Sciatic nerve (tissue), 2 donors: ENCODE data around the gene NES. TPM values are rescaled to one million over a fixed set of nuclear protein-coding genes. Genes with fewer than 3 reads are reported as not detected.

Experiments
- ATAC-seq: fragments of 200-7000 bp; cut with Tn5 transposase; one replicate; pipeline ENCODE4 v1.9.1; 2020; ENCODE audit warnings: mild to moderate bottlenecking, moderate library complexity
- DNase-seq: peaks from one replicate; pipeline ENCODE4 v3.0.0-alpha.2; 2020; ENCODE audit warnings: low spot score
- intact Hi-C: fragments of 100-400 bp; cut with DNase I; formaldehyde crosslinking; loops from one replicate; pipeline ENCODE4 v1.14.2; 2022
- total RNA-seq: library from RNA; stranded (reverse); fragmentation: NEBNext Ultra II Directional; extraction: Animal tissue kit (Norgen Biotek cat#: 25700); gene quantifications from one replicate; pipeline ENCODE4 v1.2.1, GENCODE V29; 2021
- donor health status: DM: no; HTN: no; CAD: no.
- donor health status: DM: no; HTN: no; CAD: no.

Gene NES
- total RNA-seq, 1 donor from 2014 or later: 126 TPM

DNA sequence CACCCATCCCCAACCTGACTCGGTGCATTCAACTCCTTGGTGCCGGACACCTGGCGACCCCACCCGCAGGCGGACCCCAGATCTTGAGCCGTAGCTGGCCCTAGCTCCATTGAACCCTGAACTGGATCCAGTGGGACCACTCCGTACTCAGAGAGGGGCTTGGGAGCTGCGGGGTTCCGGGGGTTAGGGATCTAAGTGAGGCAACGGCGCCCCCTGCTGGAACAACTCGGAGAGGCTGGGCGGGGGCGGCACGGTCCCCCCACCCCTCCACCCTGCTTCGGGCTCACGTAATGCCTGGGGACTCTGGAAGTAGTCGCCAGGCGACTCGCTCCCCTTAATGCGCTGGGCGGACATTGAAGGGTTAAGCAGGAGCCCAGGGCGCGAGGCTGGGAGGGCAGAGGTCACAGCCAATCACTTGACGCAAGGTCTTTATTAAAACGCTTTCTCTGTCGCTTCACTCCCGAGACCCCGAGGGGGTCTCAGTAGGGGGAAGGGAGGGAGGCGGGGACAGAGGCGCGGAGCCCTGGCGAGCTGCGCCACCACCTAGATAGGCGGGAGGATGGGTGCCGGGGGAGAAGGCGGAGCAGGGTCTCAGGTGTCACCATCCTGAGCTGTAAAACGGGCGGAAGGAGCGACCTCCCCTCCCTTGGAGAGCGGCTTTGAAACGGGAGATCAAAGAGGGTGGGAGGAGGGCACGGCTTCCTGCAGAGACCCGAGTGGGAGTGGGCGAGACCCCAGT, 28.9 kb upstream of the NES start:
- peak; percentile 86 for DNase-seq
- intact Hi-C loops: no loop called here
- peak; percentile 76 for ATAC-seq

DNA sequence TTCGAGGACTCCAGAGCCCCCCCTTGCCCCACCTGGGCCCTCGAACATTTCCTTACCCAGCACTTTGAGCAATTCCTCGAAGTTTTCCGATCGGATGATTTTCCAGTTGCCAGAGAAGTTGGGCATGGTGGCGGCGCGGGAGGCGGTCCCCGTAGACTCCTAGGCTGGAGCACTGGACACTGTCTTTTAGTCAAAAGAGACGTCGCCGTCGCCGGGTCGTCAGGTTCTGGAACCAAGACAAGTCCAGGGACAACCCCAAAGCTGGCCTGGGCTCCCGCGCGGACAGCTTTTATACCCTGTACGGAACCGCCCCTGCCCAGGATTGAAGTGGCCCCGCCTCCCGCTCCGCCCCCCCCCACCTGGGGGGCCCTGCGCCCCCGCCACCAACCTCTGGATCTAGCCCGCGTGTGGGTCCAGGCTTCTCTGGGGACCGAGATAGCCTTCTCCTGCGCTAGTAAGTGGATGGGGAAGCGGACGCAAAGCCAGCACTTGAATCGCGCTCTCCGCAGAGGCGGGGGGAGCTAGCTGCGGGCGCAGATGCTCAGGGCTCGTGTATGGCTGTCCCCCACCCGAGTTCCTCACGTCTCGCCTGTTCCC, 28.2 kb upstream of the NES start, which contains the start of gene CRABP2:
TSS of gene CRABP2 (minus strand) at position 263 of the 597 bp plus-strand sequence. CDS start at position 126, 137 bp downstream.
- peak; percentile 77 for DNase-seq
- intact Hi-C loops: no loop called here
- ATAC-seq: peak; percentile 11

DNA sequence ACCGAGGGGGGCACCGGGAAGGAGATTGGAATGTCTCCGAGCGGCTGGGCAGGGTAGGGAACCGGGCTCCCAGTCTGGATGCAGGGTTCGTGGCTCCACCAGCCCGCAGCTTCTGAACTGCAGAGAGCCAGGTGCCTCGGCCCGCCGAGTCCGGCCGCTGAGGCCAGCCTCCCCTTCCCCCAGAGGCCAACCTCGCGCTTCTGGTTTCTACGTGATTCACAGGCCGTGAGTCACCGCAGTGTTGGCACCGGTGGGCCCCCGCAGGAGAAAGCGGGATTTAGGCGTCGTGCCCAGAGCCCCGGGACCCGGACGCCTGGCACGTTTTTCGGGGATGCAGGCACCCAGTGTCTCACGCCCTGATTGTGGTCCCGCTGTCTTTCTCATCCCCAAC, 27.7 kb upstream of the NES start:
- intact Hi-C loops: no loop called here
- ATAC-seq (peak; percentile 13), DNase-seq (peak; percentile 80)

DNA sequence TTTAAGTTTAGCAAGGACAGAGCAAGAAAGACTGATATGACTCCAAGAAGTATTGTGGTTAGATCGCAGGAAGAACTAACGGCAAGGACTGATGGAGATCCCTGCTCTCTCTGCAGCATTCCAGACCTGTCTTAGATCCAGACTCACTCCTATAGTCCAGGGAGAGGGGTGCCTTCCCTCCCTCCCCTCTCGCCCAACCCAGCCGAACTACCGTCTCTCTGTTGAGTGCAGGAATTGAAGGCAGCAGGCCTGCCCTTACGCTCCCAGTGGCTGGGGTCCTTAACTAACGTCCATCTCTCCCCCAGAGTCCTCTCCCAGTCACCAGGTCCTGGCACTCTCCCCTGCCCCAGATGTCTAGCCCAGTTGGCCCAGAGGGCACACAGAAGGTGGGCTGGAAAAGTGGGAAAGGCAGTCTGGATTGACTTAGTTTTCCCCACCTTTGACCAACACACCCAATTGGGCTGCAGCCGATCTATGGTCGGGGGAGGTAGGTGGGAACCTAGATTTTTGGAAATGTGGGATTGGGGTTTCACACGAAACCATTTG, 27.0 kb upstream of the NES start:
- intact Hi-C loops: no loop called here
- ATAC-seq (no peak), DNase-seq (no peak)

DNA sequence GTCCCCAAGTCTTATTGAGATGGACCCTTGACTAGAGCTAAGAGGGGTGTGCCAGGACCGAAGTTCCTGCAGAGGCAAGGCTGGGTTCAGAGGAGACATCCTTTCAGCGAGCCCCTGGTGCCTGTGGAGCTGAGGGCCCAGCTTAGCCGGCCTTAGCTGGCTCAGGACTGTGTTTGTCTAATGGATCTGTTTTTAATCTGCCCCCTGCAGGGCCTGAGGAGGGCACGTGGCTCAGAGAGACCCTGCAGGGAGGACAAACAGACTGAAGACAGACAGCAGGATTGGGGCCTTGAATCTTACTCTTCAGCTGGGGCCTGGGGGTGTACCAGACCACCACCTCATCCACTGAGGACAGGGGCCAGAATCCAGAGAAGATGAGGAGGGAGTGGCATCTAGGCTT, 26.5 kb upstream of the NES start:
- intact Hi-C loops: no loop called here
- DNase-seq: no peak
- ATAC-seq: no peak

DNA sequence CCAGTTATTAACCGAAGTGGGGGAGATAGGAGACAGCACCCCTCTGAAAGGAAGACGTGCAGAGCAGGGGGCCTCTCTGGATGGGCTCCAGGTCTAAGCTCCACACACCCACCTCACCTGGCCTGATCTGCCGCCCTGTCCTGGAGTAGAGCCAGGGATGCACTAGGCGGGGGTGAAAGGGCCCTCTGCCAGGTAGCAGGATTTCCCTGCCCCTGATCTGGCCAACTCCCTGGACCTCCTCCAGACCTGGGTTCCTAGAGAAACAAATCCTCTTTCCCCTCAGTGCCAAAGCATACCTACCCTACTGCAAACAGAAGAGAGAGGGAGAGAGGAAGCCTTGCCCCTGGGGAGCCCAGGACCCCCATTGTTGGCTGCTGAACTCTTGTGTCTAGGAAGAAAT, 26.1 kb upstream of the NES start:
- no peak for ATAC-seq
- intact Hi-C loops: no loop called here
- no peak for DNase-seq

DNA sequence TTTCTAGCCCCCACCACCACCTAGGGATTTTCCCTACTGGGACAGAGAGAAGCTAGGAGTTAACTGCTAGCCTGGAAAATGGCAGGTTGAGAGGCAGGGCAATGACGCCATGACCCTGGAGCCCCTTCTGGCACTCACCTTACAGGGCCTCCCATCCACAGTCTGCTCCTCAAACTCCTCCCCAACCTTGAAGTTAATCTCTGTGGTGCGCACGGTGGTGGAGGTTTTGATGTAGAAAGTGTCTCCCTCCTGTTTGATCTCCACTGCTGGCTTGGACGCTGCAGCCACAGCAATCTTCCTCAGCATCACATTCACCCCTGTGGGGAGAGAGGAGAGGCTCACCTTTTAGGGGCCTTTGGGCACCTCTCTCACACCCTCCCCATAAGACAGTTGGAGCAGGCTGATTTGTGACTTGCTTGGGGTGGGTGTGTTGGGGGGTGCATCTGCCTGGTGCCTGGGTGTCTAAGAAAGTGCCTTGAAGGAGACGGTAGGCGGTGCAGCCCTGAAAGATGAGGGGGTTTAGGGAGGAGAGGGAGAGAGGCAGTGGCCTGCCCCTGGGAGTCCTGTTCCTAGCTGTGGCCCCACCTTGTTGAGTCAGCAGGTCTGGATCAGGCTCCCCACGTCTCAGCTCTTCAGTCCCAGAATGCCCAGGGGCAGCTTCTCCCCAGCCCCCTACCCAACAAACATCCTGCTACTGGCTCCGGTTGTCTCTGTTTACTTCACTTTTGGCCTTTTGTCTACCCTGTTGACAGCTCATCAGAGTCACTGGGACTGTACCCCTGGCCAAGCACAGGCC, 23.7 kb upstream of the NES start:
- ATAC-seq (no peak), DNase-seq (no peak)
- intact Hi-C loops: no loop called here

DNA sequence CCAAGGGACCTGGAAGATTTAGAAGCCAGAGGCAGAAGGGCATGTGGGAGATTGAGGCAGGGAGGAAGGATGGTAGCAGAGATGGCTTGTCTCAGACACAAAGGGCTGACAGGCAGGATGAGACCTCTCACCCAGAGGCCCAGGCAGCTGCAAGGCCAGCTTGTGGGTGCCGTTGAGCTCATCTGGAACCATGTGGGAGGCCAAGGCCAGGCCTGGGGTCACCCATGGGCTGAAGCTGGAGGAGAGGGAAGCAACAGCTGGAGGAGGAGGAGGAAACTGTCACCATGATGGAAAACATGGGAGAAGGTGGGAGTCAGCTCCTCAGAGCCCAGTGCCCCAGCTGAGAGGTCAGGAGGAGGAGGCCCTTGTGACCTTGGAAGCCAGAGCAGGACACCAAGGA, 21.8 kb upstream of the NES start:
- no peak for ATAC-seq
- intact Hi-C loops: loop anchor here (10.0 kb wide), 1 partner anchor 166 kb away; the partner anchor contains the start of gene NTRK1
- no peak for DNase-seq

DNA sequence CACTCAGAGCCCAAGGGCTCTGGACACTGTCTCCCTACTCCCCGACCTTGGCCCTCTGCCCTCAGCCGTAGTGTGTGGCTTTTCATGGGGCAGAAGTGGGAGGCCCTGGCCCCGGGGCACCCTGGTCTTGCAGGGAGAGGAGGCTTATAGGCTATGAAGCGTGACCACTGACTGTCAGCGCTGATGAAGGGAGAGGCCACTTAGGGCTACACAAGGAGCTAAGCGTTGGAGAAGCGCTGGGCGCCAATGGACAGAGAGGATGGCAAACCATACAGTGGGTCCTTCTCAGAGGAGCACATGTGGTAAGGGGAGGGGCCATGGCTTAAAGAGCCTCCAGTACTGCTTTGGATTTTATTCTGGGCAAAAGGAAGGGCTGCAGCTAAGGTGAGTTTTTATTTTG, 20.3 kb upstream of the NES start:
- DNase-seq: no peak
- no peak for ATAC-seq
- intact Hi-C loops: loop anchor here (10.0 kb wide), 1 partner anchor 167 kb away; the partner anchor contains the start of gene NTRK1

DNA sequence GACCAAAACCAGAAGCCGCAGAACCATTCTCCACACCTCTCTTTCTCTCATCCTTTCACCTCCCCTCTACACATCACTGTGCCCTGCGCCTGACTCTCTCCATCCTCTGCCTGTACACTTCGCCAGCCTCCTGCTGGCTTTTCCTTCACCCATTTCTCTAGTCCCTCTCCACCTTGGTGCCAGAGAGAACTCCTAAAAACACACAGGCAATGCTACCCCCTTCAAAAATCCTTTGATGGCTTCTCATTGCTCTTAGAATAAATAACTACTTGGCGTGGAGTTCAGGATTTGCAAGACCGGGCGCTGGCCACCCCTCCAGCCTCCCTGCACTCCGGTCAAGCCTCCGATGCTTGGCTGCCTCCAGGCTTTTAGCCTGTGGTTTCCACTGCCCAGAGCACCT, 19.5 kb upstream of the NES start:
- no peak for DNase-seq
- intact Hi-C loops: loop anchor here (10.0 kb wide), 1 partner anchor 168 kb away; the partner anchor contains the start of gene NTRK1
- no peak for ATAC-seq

DNA sequence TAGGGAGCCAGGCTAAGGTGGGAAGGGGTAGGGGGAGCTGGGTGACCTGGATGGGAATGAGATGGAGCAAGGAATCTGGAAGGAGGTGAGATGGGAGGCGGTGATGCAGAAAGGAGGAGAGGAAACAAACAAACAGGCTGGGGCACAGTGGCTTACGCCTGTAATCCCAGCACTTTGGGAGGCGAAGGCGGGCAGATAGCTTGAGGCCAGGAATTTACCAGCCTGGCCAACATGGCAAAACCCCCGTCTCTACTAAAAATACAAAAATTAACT, 17.4 kb upstream of the NES start:
- intact Hi-C loops: loop anchor here (10.0 kb wide), 1 partner anchor 170 kb away; the partner anchor contains the start of gene NTRK1
- ATAC-seq: no peak

DNA sequence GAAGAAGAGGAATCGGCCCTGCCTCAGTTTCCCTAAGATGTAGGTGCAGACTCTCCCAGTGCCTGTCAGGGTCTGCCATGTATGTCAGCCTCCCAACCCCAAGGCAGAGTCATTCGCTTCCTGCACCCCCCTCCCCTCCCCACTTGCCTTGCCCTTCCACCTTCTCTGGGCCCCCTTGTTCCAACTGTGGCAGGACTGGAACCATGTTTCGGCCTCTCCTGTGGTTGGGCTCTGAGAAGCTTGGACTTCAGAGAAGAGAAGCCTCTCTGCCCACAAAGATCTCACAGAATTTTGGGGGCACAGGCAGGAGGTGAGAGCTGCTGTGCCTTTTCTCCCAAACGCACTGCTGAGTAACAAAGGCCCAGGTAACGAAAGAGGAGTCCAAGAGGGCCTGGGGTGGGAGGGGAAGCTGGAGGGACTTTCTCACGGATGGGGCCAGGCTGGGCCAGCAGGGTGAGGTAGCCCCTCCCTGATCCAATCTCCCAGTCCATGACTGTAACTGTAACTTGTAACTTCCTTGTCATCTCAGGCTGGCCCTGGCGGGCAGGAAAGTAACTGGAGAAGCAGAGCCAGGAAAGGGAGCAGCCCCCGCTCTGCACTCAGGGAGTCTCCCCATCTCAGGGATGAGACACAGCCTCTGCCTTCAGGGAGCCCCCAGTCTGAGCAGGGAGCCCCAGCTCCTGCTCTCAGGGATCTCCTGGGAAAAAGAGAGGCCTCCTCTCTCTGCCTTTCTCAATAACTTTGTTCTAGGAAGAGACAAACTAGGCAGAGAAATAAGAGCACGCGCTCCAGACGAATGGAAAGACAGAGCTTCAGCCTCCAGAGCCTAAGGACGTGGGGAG, 16.9 kb upstream of the NES start:
- no peak for DNase-seq
- intact Hi-C loops: loop anchor here (10.0 kb wide), 1 partner anchor 171 kb away; the partner anchor contains the start of gene NTRK1
- no peak for ATAC-seq

More for the DNA sequence above, 17.4 kb upstream of the NES start:
- DNase-seq: no peak

DNA sequence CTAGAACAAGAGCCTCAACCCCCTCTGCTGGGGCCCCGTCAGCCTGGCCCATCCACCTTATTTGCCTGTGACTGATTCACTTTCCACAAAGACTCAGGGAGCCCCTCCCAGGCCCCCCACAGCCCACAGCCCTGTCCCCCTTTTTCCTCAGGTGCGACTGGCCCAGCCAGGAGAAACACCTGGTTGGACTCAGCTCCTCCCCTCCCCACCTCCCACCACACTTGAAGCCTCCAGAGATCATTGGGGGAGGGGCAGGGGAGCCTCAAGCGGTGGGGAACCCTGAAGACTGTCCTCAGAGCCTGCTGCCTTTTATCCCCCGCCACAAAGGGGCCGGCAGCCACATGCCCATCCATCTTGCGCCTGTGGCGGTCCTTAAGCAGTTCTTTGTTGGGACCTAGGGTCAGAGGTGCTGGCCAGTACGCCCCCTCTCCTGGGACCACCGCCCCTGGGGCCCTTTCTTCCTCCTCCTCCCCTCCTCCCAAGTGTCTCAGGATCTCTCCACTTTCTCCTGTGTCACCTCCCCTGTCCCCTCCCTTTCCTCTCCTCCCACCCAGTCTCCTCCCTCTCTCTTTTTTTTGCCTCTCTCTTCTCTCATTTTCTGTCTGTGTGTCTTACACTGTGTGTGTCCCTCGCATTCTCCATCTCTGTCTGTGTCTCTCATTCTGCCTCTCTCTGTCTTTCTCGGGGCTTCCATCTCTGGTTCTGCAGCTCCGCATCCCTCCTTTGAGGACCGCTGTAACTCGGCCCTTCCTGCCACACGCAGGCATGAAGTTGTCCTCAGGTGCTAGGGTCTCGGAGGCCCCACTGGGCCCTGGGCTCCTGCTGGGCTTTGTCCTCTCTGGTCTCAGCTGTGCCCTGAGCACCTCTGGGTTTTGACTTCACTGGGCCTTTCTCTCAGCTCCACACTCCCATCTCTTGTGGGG, 16.0 kb upstream of the NES start:
- DNase-seq (no peak), ATAC-seq (no peak)
- intact Hi-C loops: loop anchor here (10.0 kb wide), 1 partner anchor 172 kb away; the partner anchor contains the start of gene NTRK1

DNA sequence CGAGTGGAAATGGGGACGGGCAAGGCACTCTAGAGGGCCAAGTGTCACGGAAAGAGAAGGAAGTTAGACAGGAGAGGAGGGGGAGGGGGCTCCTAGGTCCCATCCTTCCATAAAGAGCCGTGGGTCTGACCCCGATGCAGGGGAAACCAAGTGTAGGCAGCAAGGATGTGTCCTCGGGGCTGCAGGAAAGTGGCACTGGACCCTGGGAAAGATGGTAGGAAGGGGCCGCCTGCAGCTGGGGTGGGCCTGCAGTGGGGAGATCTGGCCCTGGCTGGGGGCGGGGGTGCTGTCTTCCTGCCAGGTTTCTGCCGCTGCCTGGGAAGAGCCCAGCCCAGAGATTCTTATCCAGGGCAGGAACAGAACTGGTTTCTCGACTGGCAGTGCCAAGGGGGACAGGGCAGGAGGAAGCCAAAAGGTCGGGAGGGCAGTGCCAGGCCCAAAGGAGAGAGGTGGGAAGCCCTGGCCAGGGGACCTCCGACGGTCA, 15.3 kb upstream of the NES start:
- DNase-seq (no peak), ATAC-seq (no peak)
- intact Hi-C loops: loop anchor here (10.0 kb wide), 1 partner anchor 172 kb away; the partner anchor contains the start of gene NTRK1

DNA sequence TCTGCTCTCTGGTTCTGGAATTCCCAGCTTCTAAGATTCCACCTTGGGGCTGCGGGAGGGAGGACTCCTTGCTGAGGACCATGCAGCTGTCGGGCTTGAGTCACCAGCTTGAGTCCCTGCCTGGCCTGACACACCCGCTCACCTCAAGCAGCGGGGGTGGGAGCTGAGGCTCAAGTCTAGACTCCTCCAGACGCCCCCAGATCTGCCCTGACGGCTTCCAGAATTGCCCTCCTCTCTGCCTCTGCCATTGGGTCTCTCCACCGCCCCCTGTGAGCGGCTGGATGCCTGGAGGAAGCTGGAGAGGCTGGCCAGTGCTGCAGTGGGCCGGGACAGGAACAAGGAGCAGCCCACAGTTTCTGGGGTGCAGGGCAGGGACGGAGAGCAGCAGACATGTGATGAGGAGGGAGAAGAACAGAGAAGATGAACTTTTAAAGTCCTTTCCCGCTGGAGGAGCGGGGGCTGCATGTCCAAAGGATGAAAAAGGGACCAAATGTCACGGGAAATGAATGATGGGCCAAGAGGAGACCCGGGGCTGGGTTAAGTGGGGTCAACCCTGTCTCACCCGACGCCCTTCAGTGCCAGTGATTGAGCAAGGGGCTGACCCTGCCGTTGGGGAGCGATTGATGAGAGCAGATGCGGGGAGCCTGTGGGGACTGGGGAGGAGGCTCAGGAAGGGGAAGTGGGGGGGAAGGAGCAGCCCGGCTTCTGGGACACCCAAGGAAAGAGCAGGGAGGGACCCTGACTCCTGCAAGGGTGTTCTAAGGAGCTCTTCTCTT, 14.6 kb upstream of the NES start:
- intact Hi-C loops: loop anchor here (10.0 kb wide), 1 partner anchor 173 kb away; the partner anchor contains the start of gene NTRK1
- ATAC-seq (peak; percentile 20), DNase-seq (no peak)

DNA sequence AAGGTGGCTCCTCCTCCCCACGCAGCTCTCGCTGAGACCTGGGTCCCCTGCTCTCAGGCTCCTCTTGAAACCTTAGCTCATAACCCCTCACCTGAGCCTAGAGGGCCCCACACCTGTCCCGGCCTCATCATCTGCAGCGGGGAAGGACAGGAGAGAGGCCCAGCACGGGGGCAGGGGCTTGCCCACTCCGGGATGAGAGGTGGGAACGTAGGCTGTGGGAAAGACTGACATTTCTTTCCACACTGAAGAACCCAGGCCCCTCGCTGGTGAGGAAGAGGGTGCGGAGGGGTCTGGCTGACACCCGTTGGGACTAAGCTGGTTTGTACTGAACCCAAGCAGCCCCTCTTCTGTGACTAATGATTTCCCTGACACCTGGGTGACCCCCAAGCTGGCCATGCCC, 14.0 kb upstream of the NES start:
- intact Hi-C loops: loop anchor here (10.0 kb wide), 1 partner anchor 174 kb away; the partner anchor contains the start of gene NTRK1
- DNase-seq: no peak
- ATAC-seq: no peak

DNA sequence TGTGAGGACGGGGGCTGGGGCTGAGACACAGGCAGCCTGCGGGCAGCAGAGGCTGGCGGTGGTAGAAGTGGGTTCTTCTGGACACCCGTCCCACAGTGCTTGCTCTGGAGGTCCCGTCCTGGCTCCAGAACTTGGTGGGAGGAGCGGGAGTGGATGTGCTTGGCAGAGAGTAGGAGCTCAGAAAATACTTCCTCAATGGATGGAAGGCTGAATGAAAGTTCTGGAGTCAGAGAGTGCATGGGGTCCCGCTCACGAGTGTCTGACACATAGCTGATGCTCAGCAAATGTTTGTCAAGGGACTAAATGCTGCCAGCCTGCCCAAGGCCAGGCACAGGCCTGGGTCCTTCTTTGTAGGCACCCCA, 13.4 kb upstream of the NES start:
- intact Hi-C loops: loop anchor here (10.0 kb wide), 1 partner anchor 174 kb away; the partner anchor contains the start of gene NTRK1
- ATAC-seq: no peak

More for the DNA sequence above, 13.4 kb upstream of the NES start:
- DNase-seq: no peak
